ENCODE measurements around the gene TMPRSS13. TPM values are rescaled to one million over a fixed set of nuclear protein-coding genes. Genes with fewer than 3 reads are reported as not detected.

Gene TMPRSS13
- total RNA-seq, 3 donors from 2014 or later (not counting 1 experiment from before 2014, with no cell fraction given) = 1.6 to 1.8 (median 1.8) TPM

- no peaks in the 10 kb centered on the region for H3K36me3 Mint-ChIP-seq
- H3K4me1 Mint-ChIP-seq = peaks cover 42 to 48% of the 10 kb centered on the region in 2 donors
- 90% methylated on average over 4 of the region's 4 CpGs for WGBS (ENCODE audit: insufficient coverage)
- no peak overlapping the region for H3K4me3 Mint-ChIP-seq
- no peak for DNase-seq
- peaks cover 0 to 3% of the 10 kb centered on the region in 2 donors for H3K27me3 Mint-ChIP-seq (ENCODE audit: low read depth in 2 of 2)
- H3K9me3 Mint-ChIP-seq = no peaks in the 10 kb centered on the region
- intact Hi-C loops (cut with micrococcal nuclease) = no loop called here
- Histone ChIP-seq H3K27me3 (ENCODE audit: control insufficient read depth, insufficient read depth, low read length) (no peaks in the 10 kb centered on the region), H3K27ac (ENCODE audit: low read length) (no peak overlapping the region), H3K9me3 (ENCODE audit: control insufficient read depth, insufficient read depth, low read length) (no peaks in the 10 kb centered on the region), H3K4me1 (ENCODE audit: control insufficient read depth, insufficient read depth, low read length) (peaks cover 42% of the 10 kb centered on the region), H3K36me3 (ENCODE audit: control insufficient read depth, insufficient read depth, low read length) (no peaks in the 10 kb centered on the region), H3K4me3 (ENCODE audit: low read length) (no peak overlapping the region)
- ATAC-seq = no peak
- peak overlapping the region; percentile 17 to 34 for H3K27ac Mint-ChIP-seq
- no peak for TF ChIP-seq CTCF (IDR thresholded peaks at IDR 0.05)
These were observed 4.3 kb upstream of the TMPRSS13 start for GRCh38 chr11:117933475-117933874.

- Mint-ChIP-seq H3K9me3 (no peaks in the 10 kb centered on the region), H3K4me1 (peaks cover 44 to 53% of the 10 kb centered on the region in 2 donors), H3K27ac (peak overlapping the region; percentile 17 to 34), H3K36me3 (no peaks in the 10 kb centered on the region), H3K4me3 (no peak overlapping the region), H3K27me3 (ENCODE audit: low read depth in 2 of 2) (no peaks in the 10 kb centered on the region)
- Histone ChIP-seq H3K9me3 (ENCODE audit: control insufficient read depth, insufficient read depth, low read length) (no peaks in the 10 kb centered on the region), H3K36me3 (ENCODE audit: control insufficient read depth, insufficient read depth, low read length) (no peaks in the 10 kb centered on the region), H3K27me3 (ENCODE audit: control insufficient read depth, insufficient read depth, low read length) (no peaks in the 10 kb centered on the region), H3K4me1 (ENCODE audit: control insufficient read depth, insufficient read depth, low read length) (peaks cover 46% of the 10 kb centered on the region), H3K4me3 (ENCODE audit: low read length) (no peak overlapping the region), H3K27ac (ENCODE audit: low read length) (no peak overlapping the region)
- intact Hi-C loops (cut with micrococcal nuclease) = no loop called here
- TF ChIP-seq CTCF (IDR thresholded peaks at IDR 0.05) = no peak
- WGBS (ENCODE audit: insufficient coverage) = 98% methylated on average over 3 of the region's 3 CpGs
- no peak for ATAC-seq
- no peak for DNase-seq
These were observed 3.7 kb upstream of the TMPRSS13 start for GRCh38 chr11:117932947-117933346.

GRCh38 chr11:117932426-117932825 lies 3.2 kb upstream of the TMPRSS13 start:
- H3K9me3 ChIP-seq (ENCODE audit: control insufficient read depth, insufficient read depth, low read length) = no peaks in the 10 kb centered on the region
- H3K27ac Mint-ChIP-seq = peak overlapping the region in 1 of 2 donors; percentile 86
- no peak overlapping the region for H3K27ac ChIP-seq (ENCODE audit: low read length)
- 96% methylated on average over 6 of the region's 6 CpGs for WGBS (ENCODE audit: insufficient coverage)
- no peak for TF ChIP-seq CTCF (IDR thresholded peaks at IDR 0.05)
- intact Hi-C loops (cut with micrococcal nuclease) = no loop called here
- H3K4me1 Mint-ChIP-seq = peaks cover 44 to 55% of the 10 kb centered on the region in 2 donors
- DNase-seq (no peak), ATAC-seq (no peak)
- peaks cover 46% of the 10 kb centered on the region for H3K4me1 ChIP-seq (ENCODE audit: control insufficient read depth, insufficient read depth, low read length)
- H3K27me3 ChIP-seq (ENCODE audit: control insufficient read depth, insufficient read depth, low read length) = no peaks in the 10 kb centered on the region
- H3K36me3 Mint-ChIP-seq = no peaks in the 10 kb centered on the region
- no peaks in the 10 kb centered on the region for H3K36me3 ChIP-seq (ENCODE audit: control insufficient read depth, insufficient read depth, low read length)
- no peaks in the 10 kb centered on the region for H3K27me3 Mint-ChIP-seq (ENCODE audit: low read depth in 2 of 2)
- H3K4me3 Mint-ChIP-seq = peak overlapping the region; percentile 67
- H3K9me3 Mint-ChIP-seq = no peaks in the 10 kb centered on the region
- no peak overlapping the region for H3K4me3 ChIP-seq (ENCODE audit: low read length)

GRCh38 chr11:117931971-117932370 lies 2.8 kb upstream of the TMPRSS13 start:
- peak in 2 of 3 donors; percentile 49 to 54 for ATAC-seq
- Mint-ChIP-seq H3K4me1 (peaks cover 44 to 55% of the 10 kb centered on the region in 2 donors), H3K4me3 (peak overlapping the region; percentile 56)

More at GRCh38 chr11:117931971-117932370, 2.8 kb upstream of the TMPRSS13 start:
- peaks cover 46% of the 10 kb centered on the region for H3K4me1 ChIP-seq (ENCODE audit: control insufficient read depth, insufficient read depth, low read length)
- WGBS (ENCODE audit: insufficient coverage) = 96% methylated on average over 1 of the region's 2 CpGs
- H3K27ac ChIP-seq (ENCODE audit: low read length) = no peak overlapping the region
- peak in 1 of 2 donors; percentile 70 for DNase-seq
- Mint-ChIP-seq H3K27ac (peak overlapping the region in 1 of 2 donors; percentile 86), H3K9me3 (no peaks in the 10 kb centered on the region), H3K36me3 (no peaks in the 10 kb centered on the region), H3K27me3 (ENCODE audit: low read depth in 2 of 2) (no peaks in the 10 kb centered on the region)
- H3K36me3 ChIP-seq (ENCODE audit: control insufficient read depth, insufficient read depth, low read length) = no peaks in the 10 kb centered on the region
- H3K27me3 ChIP-seq (ENCODE audit: control insufficient read depth, insufficient read depth, low read length) = no peaks in the 10 kb centered on the region
- H3K4me3 ChIP-seq (ENCODE audit: low read length) = no peak overlapping the region
- TF ChIP-seq CTCF (IDR thresholded peaks at IDR 0.05) = no peak
- intact Hi-C loops (cut with micrococcal nuclease) = no loop called here
- H3K9me3 ChIP-seq (ENCODE audit: control insufficient read depth, insufficient read depth, low read length) = no peaks in the 10 kb centered on the region

All from natural killer cell (primary cell).